ENCODE results near the gene OSBPL9. TPM values are rescaled to one million over a fixed set of nuclear protein-coding genes. Genes with fewer than 3 reads are reported as not detected.

The OSBPL9 gene
- total RNA-seq, 2 experiments from 2014 or later: 35.6 to 36.5 TPM

DNA sequence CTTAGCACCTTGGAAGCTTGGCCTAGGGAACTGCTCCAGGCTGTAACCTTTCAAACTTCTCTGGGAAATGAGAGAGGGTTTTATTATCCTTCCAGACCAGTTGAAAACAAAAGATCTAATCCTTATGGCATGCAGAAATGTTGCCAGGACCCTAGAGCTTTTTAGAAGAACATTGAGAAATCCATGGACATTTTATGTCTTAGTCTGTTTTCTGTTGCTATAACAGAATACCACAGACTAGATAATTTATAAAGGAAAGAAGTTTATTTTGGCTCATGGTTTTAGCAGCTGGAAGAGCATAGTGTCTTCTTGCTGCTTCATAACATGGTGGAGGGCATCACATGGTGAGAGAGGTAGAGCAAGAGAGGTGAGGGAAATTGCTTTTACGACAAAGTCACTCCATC, 25.8 kb downstream of the OSBPL9 start:
- H3K4me3 ChIP-seq (ENCODE audit: low read length): no peak overlapping the region
- intact Hi-C loops (cut with DNase I, micrococcal nuclease): no loop called here
- no peaks in the 10 kb centered on the region for H3K4me1 ChIP-seq (ENCODE audit: insufficient read depth, low read length)
- Mint-ChIP-seq H3K27me3 (no peaks in the 10 kb centered on the region), H3K4me3 (no peak overlapping the region), H3K27ac (no peak overlapping the region), H3K36me3 (ENCODE audit: low read depth) (peaks cover 42% of the 10 kb centered on the region), H3K9me3 (peaks cover 4% of the 10 kb centered on the region), H3K4me1 (ENCODE audit: low read depth) (peaks cover 28% of the 10 kb centered on the region)
- ChIA-PET POLR2A (no interaction called here), CTCF (no interaction called here)
- H3K36me3 ChIP-seq (ENCODE audit: insufficient read depth, low read length): no peaks in the 10 kb centered on the region
- TF ChIP-seq CTCF (IDR thresholded peaks at IDR 0.05): no peak
- no peak for DNase-seq
- H3K27me3 ChIP-seq (ENCODE audit: control insufficient read depth in 1 of 2, insufficient read depth in 2 of 2, low read length in 2 of 2): no peaks in the 10 kb centered on the region
- no peak overlapping the region for H3K27ac ChIP-seq (ENCODE audit: low read depth in 1 of 2, low read length in 2 of 2)
- no peaks in the 10 kb centered on the region for H3K9me3 ChIP-seq (ENCODE audit: control insufficient read depth in 1 of 2, insufficient read depth in 1 of 2, low read length in 2 of 2)
- ATAC-seq (ENCODE audit: poor library complexity): no peak

DNA sequence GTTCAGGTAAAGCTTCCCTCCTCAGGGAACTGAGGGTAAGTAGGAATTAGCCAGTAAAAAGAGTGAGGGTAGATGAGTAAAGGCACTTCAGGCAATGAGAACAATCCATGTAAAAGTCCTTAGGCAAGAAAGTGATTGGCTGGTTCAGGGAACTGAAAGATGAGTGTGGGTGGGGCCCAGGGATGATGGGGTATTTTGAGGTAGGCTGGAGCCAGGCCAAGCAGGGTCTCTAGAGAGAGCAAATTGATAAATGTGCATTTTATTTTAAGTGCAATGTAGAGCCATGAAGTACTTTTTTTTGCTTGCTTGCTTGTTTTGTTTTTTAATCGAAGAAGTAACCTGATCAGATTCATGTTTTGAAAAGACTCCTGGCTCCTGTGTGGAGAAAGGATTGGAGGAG, 26.5 kb downstream of the OSBPL9 start:
- Histone ChIP-seq H3K4me3 (ENCODE audit: low read length) (no peak overlapping the region), H3K27me3 (ENCODE audit: control insufficient read depth in 1 of 2, insufficient read depth in 2 of 2, low read length in 2 of 2) (no peaks in the 10 kb centered on the region), H3K9me3 (ENCODE audit: control insufficient read depth in 1 of 2, insufficient read depth in 1 of 2, low read length in 2 of 2) (no peaks in the 10 kb centered on the region), H3K4me1 (ENCODE audit: insufficient read depth, low read length) (no peaks in the 10 kb centered on the region), H3K27ac (ENCODE audit: low read depth in 1 of 2, low read length in 2 of 2) (no peak overlapping the region), H3K36me3 (ENCODE audit: insufficient read depth, low read length) (no peaks in the 10 kb centered on the region)
- intact Hi-C loops (cut with DNase I, micrococcal nuclease): no loop called here
- no peak for TF ChIP-seq CTCF (IDR thresholded peaks at IDR 0.05)
- DNase-seq: no peak
- no peak overlapping the region for H3K4me3 Mint-ChIP-seq
- H3K27ac Mint-ChIP-seq: no peak overlapping the region
- ChIA-PET CTCF (no interaction called here), POLR2A (no interaction called here)
- no peaks in the 10 kb centered on the region for H3K27me3 Mint-ChIP-seq
- H3K36me3 Mint-ChIP-seq (ENCODE audit: low read depth): peaks cover 42% of the 10 kb centered on the region
- H3K9me3 Mint-ChIP-seq: peaks cover 4% of the 10 kb centered on the region
- H3K4me1 Mint-ChIP-seq (ENCODE audit: low read depth): peaks cover 34% of the 10 kb centered on the region
- ATAC-seq (ENCODE audit: poor library complexity): no peak

DNA sequence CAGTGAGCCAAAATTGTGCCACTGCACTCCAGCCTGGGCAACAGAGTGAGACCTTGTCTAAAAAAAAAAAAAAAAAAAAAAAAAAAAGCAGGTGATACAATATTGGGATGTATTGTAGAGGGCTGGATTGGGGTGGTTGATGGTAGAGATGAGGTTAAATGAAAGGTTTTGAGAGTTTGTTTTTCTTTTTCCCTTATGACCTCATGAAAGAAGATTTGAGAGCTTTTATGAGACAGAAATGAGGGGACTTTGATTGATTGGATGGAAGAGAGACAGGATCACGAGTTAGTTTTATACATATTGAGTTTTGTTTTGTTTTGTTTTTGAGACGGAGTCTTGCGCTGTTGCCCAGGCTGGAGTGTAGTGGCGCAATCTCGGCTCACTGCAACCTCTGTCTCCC, 27.1 kb downstream of the OSBPL9 start:
- TF ChIP-seq CTCF (IDR thresholded peaks at IDR 0.05): no peak
- intact Hi-C loops (cut with DNase I, micrococcal nuclease): no loop called here
- H3K4me1 Mint-ChIP-seq (ENCODE audit: low read depth): peaks cover 37% of the 10 kb centered on the region
- H3K27ac ChIP-seq (ENCODE audit: low read depth in 1 of 2, low read length in 2 of 2): no peak overlapping the region
- no peak for ATAC-seq (ENCODE audit: poor library complexity)
- H3K9me3 ChIP-seq (ENCODE audit: control insufficient read depth in 1 of 2, insufficient read depth in 1 of 2, low read length in 2 of 2): no peaks in the 10 kb centered on the region
- DNase-seq: no peak
- POLR2A ChIA-PET: no interaction called here
- H3K36me3 ChIP-seq (ENCODE audit: insufficient read depth, low read length): no peaks in the 10 kb centered on the region
- H3K27ac Mint-ChIP-seq: no peak overlapping the region
- no peak overlapping the region for H3K4me3 Mint-ChIP-seq
- H3K36me3 Mint-ChIP-seq (ENCODE audit: low read depth): peaks cover 42% of the 10 kb centered on the region
- no peaks in the 10 kb centered on the region for H3K27me3 ChIP-seq (ENCODE audit: control insufficient read depth in 1 of 2, insufficient read depth in 2 of 2, low read length in 2 of 2)
- H3K9me3 Mint-ChIP-seq: peaks cover 4% of the 10 kb centered on the region
- no peaks in the 10 kb centered on the region for H3K27me3 Mint-ChIP-seq
- CTCF ChIA-PET: no interaction called here
- H3K4me3 ChIP-seq (ENCODE audit: low read length): no peak overlapping the region
- H3K4me1 ChIP-seq (ENCODE audit: insufficient read depth, low read length): no peaks in the 10 kb centered on the region

All from CD4-positive, alpha-beta T cell (primary cell).